Heart left ventricle (tissue), 16 donors: Measurements from ENCODE around the gene AGMO. TPM values are rescaled to one million over a fixed set of nuclear protein-coding genes. Genes with fewer than 3 reads are reported as not detected.

Source experiments
- ATAC-seq, 4 donors: fragments of 200-7000 bp; cut with Tn5 transposase; one replicate each; pipeline ENCODE4 v1.9.1; 2020 to 2022; ENCODE audit warnings: moderate library complexity in 4 of 4, mild to moderate bottlenecking in 3 of 4, moderate number of reproducible peaks in 1 of 4
- DNase-seq, 5 donors: peaks; one replicate each; pipeline ENCODE4 v3.0.0-alpha.2; 2020
- H3K27ac ChIP-seq, 12 donors: fragments of 200-600 bp; sonication (generic) in 4 of 12; one replicate each; pipeline versions ENCODE4 v1.5.0 to v1.8.0; 2016 to 2022; ENCODE audit warnings: mild to moderate bottlenecking in 2 of 12
- H3K27me3 ChIP-seq, 9 donors: fragments of 200-600 bp; sonication (generic) in 2 of 9; one replicate each; pipeline versions ENCODE4 v1.5.1 to v1.8.0; 2016 to 2022; ENCODE audit warnings: mild to moderate bottlenecking in 3 of 9
- H3K36me3 ChIP-seq, 9 donors: fragments of 200-600 bp; sonication (generic) in 2 of 9; one replicate each; pipeline versions ENCODE4 v1.5.0 to v1.8.0; 2018 to 2022; ENCODE audit warnings: mild to moderate bottlenecking in 2 of 9
- H3K4me1 ChIP-seq, 12 donors: fragments of 200-600 bp; sonication (generic) in 4 of 12; one replicate each; pipeline versions ENCODE4 v1.5.0 to v1.8.0; 2016 to 2022; ENCODE audit warnings: mild to moderate bottlenecking in 3 of 12
- H3K4me3 ChIP-seq, 12 donors: fragments of 200-600 bp; sonication (generic) in 4 of 12; one replicate each; pipeline versions ENCODE4 v1.5.0 to v1.8.0; 2017 to 2022; ENCODE audit warnings: mild to moderate bottlenecking in 9 of 12, moderate library complexity in 4 of 12
- H3K9me3 ChIP-seq, 12 donors: fragments of 200-600 bp; sonication (generic) in 4 of 12; one replicate each; pipeline versions ENCODE4 v1.5.0 to v1.8.0; 2016 to 2022; ENCODE audit warnings: mild to moderate bottlenecking in 1 of 12
- POLR2A ChIP-seq, 2 donors: fragments of 450-650 bp; IDR thresholded peaks; one replicate each; pipeline ENCODE4 v1.6.1; 2017; ENCODE audit warnings: antibody characterized with exemption in 2 of 2, mild to moderate bottlenecking in 2 of 2, moderate library complexity in 2 of 2
- WGBS, 4 donors: extraction: QIAGEN DNeasy Blood & Tissue Kit in 2 of 4; methylation state at CpG; one replicate each; pipeline versions ENCODE4 v1.1.5 to v1.1.7; 2013 to 2018; 5-methylcytosine and 5-hydroxymethylcytosine counted together
- intact Hi-C, 10 donors: fragments of 100-400 bp; cut with DNase I; formaldehyde crosslinking; loops; one replicate each; pipeline versions ENCODE4 v1.11.1 to v1.14.2; 2022
- polyA plus RNA-seq, 2 donors: library from polyadenylated mRNA; stranded (reverse); fragments of 200-250 nt; gene quantifications; one replicate each; pipeline ENCODE4 v1.2.3, GENCODE V29; 2013
- total RNA-seq, 9 donors: library from RNA; depleted of rRNA in 2 of 9; stranded (reverse); fragments of >200 nt in 2 of 9; fragmentation: NEBNext Ultra II Directional in 3 of 9; extraction: Animal tissue kit (Norgen Biotek cat#: 25700) in 3 of 9; gene quantifications; one replicate each; pipeline versions ENCODE4 v1.1.0 to v1.2.4, GENCODE V29; 2016 to 2023
- TF ChIP-seq, protein P1 (sequence below), 12 donors: fragments of 200-600 bp; sonication (generic) in 4 of 12; IDR thresholded peaks; one replicate each; pipeline versions ENCODE4 v1.5.0 to v1.8.0; 2018 to 2022; ENCODE audit warnings: antibody characterized with exemption in 12 of 12, mild to moderate bottlenecking in 5 of 12
- donor health status: ischemic (EF 13 %, LVEDD 7.1; RV severe dilation, severe dysfunction).
- donor health status: healthy with polysubstance abuse.
- donor health status: DM: no; HTN: yes; CAD: no.
- donor health status: DM: no; HTN: no; CAD: no.
- donor health status: ischemic (EF 25% LVEDD 6.9; RV normal size, moderate dysfunction).
- donor health status: ischemic (EF 25% LVEDD 5.7; RV mildly dilated, moderate dysfunction).
- donor health status: healthy.
- donor health status: DM: yes; HTN: yes; CAD: no.
- donor health status: ischemic (EF 35%, LVEDD 5.7; RV mildly dilated, moderate dysfunction).
- donor health status: nonischemic (EF 11% LVEDD 7.7; RV severe dilation, severe dysfunction).
- donor health status: DM: yes; HTN: yes; CAD: no.
- donor health status: PGD.
- donor health status: ischemic (EF 29% LVEDD 5.4; RV normal size, mild dysfunction).
- donor health status: nonischemic (EF 23%, LVEDD 6.1; RV moderate dilation, normal function).

The AGMO gene
- total and polyA plus RNA-seq, 11 donors, result 0.12 to 0.72 (median 0.40) TPM; not detected in 1

DNA sequence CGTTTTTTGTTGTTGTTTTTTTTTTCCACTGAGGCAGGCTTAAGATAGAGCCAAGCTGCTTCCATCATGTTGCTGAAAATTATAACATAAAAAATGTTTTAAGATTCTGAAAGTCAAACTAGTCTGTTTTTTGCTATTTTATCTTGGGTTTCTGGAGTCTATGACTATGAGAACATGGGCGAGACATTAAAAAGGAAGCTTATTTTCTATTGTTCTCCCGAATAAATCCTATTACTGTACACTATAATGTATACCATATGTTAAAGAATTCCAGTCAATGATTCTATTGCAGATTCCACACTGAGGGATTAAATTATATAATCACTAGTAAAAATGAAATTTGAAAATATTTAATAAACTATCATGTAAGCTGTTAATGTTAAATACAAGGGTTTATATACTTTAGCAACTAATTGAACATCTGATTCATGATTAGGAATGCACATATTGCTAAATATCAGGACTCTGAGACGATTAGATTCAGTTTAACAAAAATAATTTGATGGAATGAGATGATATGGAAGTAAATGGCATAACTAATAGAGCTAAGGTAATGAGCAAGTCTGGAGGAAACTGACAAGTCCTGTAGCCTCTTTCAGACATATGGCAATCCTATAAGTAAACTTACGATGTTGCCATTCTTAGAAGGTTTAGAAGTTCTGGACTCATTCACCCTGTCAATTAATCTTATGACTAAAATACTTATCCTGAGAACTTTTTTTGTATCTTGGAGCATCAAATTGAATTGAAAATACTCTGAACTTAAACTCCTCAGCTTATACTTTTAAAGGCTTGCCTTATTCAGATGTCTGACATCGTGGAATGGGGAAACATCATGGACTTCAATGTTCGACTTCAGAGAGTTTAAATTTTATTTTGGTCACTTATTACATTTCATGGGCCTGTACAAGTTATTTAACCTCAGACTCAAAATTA, 364.5 kb downstream of the AGMO start:
- Histone ChIP-seq H3K27ac (no peak overlapping the region), H3K27me3 (no peaks in the 10 kb centered on the region), H3K4me1 (peaks cover 0 to 5% (median 0%) of the 10 kb centered on the region in 12 donors), H3K4me3 (no peak overlapping the region), H3K9me3 (no peaks in the 10 kb centered on the region), H3K36me3 (no peaks in the 10 kb centered on the region)
- TF ChIP-seq, protein P1, sequence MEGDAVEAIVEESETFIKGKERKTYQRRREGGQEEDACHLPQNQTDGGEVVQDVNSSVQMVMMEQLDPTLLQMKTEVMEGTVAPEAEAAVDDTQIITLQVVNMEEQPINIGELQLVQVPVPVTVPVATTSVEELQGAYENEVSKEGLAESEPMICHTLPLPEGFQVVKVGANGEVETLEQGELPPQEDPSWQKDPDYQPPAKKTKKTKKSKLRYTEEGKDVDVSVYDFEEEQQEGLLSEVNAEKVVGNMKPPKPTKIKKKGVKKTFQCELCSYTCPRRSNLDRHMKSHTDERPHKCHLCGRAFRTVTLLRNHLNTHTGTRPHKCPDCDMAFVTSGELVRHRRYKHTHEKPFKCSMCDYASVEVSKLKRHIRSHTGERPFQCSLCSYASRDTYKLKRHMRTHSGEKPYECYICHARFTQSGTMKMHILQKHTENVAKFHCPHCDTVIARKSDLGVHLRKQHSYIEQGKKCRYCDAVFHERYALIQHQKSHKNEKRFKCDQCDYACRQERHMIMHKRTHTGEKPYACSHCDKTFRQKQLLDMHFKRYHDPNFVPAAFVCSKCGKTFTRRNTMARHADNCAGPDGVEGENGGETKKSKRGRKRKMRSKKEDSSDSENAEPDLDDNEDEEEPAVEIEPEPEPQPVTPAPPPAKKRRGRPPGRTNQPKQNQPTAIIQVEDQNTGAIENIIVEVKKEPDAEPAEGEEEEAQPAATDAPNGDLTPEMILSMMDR (IDR thresholded peaks at IDR 0.05), result no peak
- no peak for TF ChIP-seq POLR2A (IDR thresholded peaks at IDR 0.05)
- 77 to 82% (median 79%) methylated on average over 7 of the region's 7 CpGs for WGBS, 4 donors
- no peak for DNase-seq
- intact Hi-C loops, result loop anchor here in 1 of 10 donors (10.0 kb wide), 1 partner anchor 877 kb away; no protein-coding TSS in a partner anchor
- ATAC-seq, result no peak

DNA sequence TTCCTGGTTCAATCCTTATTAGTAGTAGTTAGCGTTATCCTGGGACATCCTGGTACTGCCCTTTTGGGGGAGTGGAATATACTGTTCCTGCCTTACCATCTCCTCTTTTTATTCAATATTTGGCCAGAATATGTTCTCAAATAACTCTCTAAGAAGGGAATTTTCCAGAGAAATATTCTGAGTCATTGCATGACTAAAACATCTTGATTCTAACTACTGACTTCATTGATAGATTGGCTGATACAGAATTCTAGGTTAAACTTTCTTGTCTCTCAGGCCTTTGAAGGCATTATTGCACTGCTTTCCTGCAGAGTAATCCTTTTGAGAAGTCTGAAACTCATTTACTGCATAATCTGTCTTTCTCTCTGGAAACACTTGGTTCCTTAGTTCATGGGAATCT, 383.8 kb downstream of the AGMO start:
- peaks cover 0 to 4% (median 0%) of the 10 kb centered on the region in 12 donors for H3K9me3 ChIP-seq
- H3K36me3 ChIP-seq, result no peaks in the 10 kb centered on the region
- no peaks in the 10 kb centered on the region for H3K4me1 ChIP-seq
- H3K4me3 ChIP-seq, result no peak overlapping the region
- H3K27ac ChIP-seq, result no peak overlapping the region
- no peaks in the 10 kb centered on the region for H3K27me3 ChIP-seq
- no peak for DNase-seq
- 94 to 99% (median 96%) methylated on average over 1 of the region's 1 CpG for WGBS, 4 donors
- no peak for ATAC-seq
- TF ChIP-seq, protein P1 (IDR thresholded peaks at IDR 0.05), result no peak
- no peak for TF ChIP-seq POLR2A (IDR thresholded peaks at IDR 0.05)
- intact Hi-C loops, result no loop called here

DNA sequence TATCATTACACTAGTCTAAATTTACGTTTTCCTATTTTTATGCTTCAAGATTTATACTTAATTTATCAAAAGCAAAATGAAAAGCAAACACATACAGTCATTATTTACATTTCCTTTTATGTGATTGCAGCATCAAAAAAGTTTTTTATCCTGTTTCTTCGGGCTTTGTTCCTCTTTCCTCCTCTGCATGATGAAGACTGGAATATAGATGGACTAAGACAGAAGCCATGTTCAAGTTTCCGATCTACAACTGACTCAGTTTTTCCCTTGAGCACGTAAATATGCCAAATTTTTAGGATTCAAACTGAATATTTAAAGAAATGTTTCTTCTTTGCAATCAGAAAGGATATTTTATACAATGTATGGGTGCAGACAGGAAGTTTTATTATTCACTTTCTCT, 385.7 kb downstream of the AGMO start:
- H3K4me1 ChIP-seq, result no peaks in the 10 kb centered on the region
- H3K4me3 ChIP-seq, result no peak overlapping the region
- WGBS, 4 donors, result 69 to 79% (median 78%) methylated on average over 4 of the region's 4 CpGs
- H3K27ac ChIP-seq, result no peak overlapping the region
- H3K36me3 ChIP-seq, result no peaks in the 10 kb centered on the region
- intact Hi-C loops, result no loop called here
- ATAC-seq (no peak), DNase-seq (no peak)
- H3K27me3 ChIP-seq, result no peaks in the 10 kb centered on the region
- TF ChIP-seq POLR2A (IDR thresholded peaks at IDR 0.05), result no peak
- TF ChIP-seq, protein P1 (IDR thresholded peaks at IDR 0.05), result no peak
- peaks cover 0 to 4% (median 0%) of the 10 kb centered on the region in 12 donors for H3K9me3 ChIP-seq

DNA sequence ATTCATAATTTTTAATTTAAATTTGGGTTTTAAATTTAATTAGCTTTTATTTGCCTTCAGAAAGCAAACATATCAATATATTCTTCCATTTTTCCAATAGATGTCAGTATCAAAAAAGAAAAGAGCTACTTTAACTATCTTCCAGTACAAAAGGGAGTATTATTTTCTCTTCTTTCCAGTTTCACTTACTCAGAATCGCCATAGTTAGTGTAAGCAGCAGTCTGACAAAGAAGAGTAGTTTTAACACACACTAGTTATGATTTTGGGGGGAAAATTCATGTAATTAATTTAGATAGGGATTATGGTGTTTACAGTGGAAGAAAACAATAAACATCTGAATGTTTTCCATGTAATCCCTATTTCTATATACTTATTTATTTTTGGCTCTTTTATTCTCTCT, 386.7 kb downstream of the AGMO start:
- intact Hi-C loops, result no loop called here
- Histone ChIP-seq H3K27ac (no peak overlapping the region), H3K4me1 (no peaks in the 10 kb centered on the region), H3K36me3 (no peaks in the 10 kb centered on the region), H3K4me3 (no peak overlapping the region), H3K9me3 (peaks cover 0 to 4% (median 0%) of the 10 kb centered on the region in 12 donors), H3K27me3 (no peaks in the 10 kb centered on the region)
- WGBS, 4 donors, result 57 to 77% (median 72%) methylated on average over 1 of the region's 1 CpG
- TF ChIP-seq POLR2A (IDR thresholded peaks at IDR 0.05), result no peak
- TF ChIP-seq, protein P1 (IDR thresholded peaks at IDR 0.05), result no peak
- ATAC-seq (no peak), DNase-seq (no peak)
